Uterus (tissue), 4 donors: Measurements from ENCODE around the gene MAP2. TPM values are rescaled to one million over a fixed set of nuclear protein-coding genes. Genes with fewer than 3 reads are reported as not detected.

ENCODE experiments used
- DNase-seq, 2 donors: peaks; one replicate each; pipeline ENCODE4 v3.0.0-alpha.2; 2019 to 2020
- H3K27ac ChIP-seq, 2 donors: fragments of 200-600 bp; sonication (generic); 1 replicate in 1 of 2; 2 replicates in 1 of 2; pipeline ENCODE4 v1.5.1; 2016 to 2018
- H3K27me3 ChIP-seq, 2 donors: fragments of 200-600 bp; sonication (generic); one replicate each; pipeline ENCODE4 v1.5.1; 2018 to 2019; ENCODE audit warnings: control low read depth in 1 of 2
- H3K36me3 ChIP-seq, 2 donors: fragments of 200-600 bp; sonication (generic); one replicate each; pipeline ENCODE4 v1.5.1; 2019; ENCODE audit warnings: control low read depth in 1 of 2
- H3K4me1 ChIP-seq, 2 donors: fragments of 200-600 bp; sonication (generic); one replicate each; pipeline ENCODE4 v1.5.1; 2018 to 2019; ENCODE audit warnings: control low read depth in 1 of 2
- H3K4me3 ChIP-seq, 2 donors: fragments of 200-600 bp; sonication (generic); 1 replicate in 1 of 2; 2 replicates in 1 of 2; pipeline ENCODE4 v1.5.1; 2018 to 2019; ENCODE audit warnings: mild to moderate bottlenecking in 1 of 2
- H3K9me3 ChIP-seq, 2 donors: fragments of 200-600 bp; sonication (generic); one replicate each; pipeline ENCODE4 v1.5.1; 2019; ENCODE audit warnings: control low read depth in 1 of 2
- CTCF ChIP-seq, 4 experiments: fragments of 200-600 bp in 2 of 4; fragments of 450-650 bp in 2 of 4; sonication (generic) in 2 of 4; IDR thresholded peaks; one replicate each; pipeline ENCODE4 v1.5.1; 2016 to 2019; ENCODE audit warnings: antibody characterized with exemption in 4 of 4, mild to moderate bottlenecking in 2 of 4, moderate library complexity in 1 of 4
- POLR2A ChIP-seq, 2 donors: fragments of 450-650 bp; IDR thresholded peaks; one replicate each; pipeline ENCODE4 v1.6.1; 2016; ENCODE audit warnings: antibody characterized with exemption in 2 of 2, mild to moderate bottlenecking in 1 of 2, moderate library complexity in 1 of 2
- intact Hi-C: fragments of 100-400 bp; cut with DNase I; formaldehyde crosslinking; loops from one replicate; pipeline ENCODE4 v1.15.1; 2023; ENCODE audit warnings: low total_unique reads
- total RNA-seq, 4 donors: library from RNA; depleted of rRNA in 3 of 4; stranded (reverse); fragments of >200 nt in 3 of 4; gene quantifications; one replicate each; pipeline versions ENCODE4 v1.1.0 to v1.2.4, GENCODE V29; 2014 to 2023
- donor health status: DM: yes; HTN: yes; CAD: no.

MAP2 gene
- total RNA-seq, 4 donors from 2014 or later: 4.7 to 18.7 (median 7.6) TPM

DNA sequence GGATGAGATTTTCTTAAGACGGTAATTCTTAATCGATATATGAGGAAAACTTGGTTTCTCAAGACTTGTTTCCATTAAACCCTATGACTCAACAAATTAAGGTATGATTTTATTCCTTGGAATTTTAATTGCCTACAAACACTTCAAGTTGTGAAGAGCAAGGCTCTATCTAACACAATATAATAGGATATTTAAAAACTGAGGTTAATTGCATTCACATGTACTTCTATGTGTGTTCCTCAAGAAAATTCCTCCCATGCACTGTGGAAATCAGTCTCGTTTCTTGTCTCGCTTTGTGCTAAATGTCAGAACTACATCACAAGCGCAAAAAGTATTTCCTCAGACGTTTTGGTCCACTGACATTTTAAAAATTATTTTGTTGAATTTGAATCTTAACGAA lies 238.2 kb downstream of the MAP2 start:
- Histone ChIP-seq H3K27me3 (no peaks in the 10 kb centered on the region), H3K27ac (no peak overlapping the region), H3K9me3 (no peaks in the 10 kb centered on the region), H3K4me1 (no peaks in the 10 kb centered on the region), H3K4me3 (no peak overlapping the region), H3K36me3 (no peaks in the 10 kb centered on the region)
- intact Hi-C loops: no loop called here
- no peak for DNase-seq
- no peak for TF ChIP-seq POLR2A (IDR thresholded peaks at IDR 0.05)
- TF ChIP-seq CTCF (IDR thresholded peaks at IDR 0.05): no peak

DNA sequence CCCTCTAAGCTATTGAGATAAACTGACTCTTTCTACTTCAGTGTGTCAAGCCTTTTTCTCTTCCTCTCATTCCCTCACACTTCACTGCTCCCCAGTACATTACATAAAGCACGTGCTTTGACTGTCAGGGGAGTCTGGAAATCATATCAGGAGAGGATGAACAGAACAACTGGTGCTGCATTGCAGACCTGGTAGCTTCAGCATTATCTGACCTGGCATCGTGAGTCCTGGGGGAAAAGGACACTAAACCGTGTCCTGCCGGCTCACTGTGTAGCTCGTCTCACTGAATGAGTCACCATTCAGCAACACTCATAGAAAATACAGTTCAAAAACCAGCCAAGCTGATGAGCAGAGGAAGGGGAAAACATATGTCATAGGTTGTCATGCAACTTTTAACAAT lies 239.3 kb downstream of the MAP2 start:
- DNase-seq: no peak
- Histone ChIP-seq H3K4me1 (no peaks in the 10 kb centered on the region), H3K27ac (no peak overlapping the region), H3K9me3 (no peaks in the 10 kb centered on the region), H3K4me3 (no peak overlapping the region), H3K36me3 (no peaks in the 10 kb centered on the region), H3K27me3 (no peaks in the 10 kb centered on the region)
- no peak for TF ChIP-seq POLR2A (IDR thresholded peaks at IDR 0.05)
- TF ChIP-seq CTCF (IDR thresholded peaks at IDR 0.05): no peak
- intact Hi-C loops: no loop called here

- H3K27ac ChIP-seq: no peak overlapping the region
- intact Hi-C loops: no loop called here
- H3K4me1 ChIP-seq: no peaks in the 10 kb centered on the region
- TF ChIP-seq POLR2A (IDR thresholded peaks at IDR 0.05) (no peak), CTCF (IDR thresholded peaks at IDR 0.05) (no peak)
- H3K9me3 ChIP-seq: no peaks in the 10 kb centered on the region
- DNase-seq: no peak
- no peaks in the 10 kb centered on the region for H3K36me3 ChIP-seq
- H3K27me3 ChIP-seq: no peaks in the 10 kb centered on the region
- H3K4me3 ChIP-seq: no peak overlapping the region
Measured at GRCh38 chr2:209663656-209664055, 239.8 kb downstream of the MAP2 start.

- intact Hi-C loops: no loop called here
- TF ChIP-seq CTCF (IDR thresholded peaks at IDR 0.05) (no peak), POLR2A (IDR thresholded peaks at IDR 0.05) (no peak)
Measured at GRCh38 chr2:209666296-209666695, 242.4 kb downstream of the MAP2 start.

DNA sequence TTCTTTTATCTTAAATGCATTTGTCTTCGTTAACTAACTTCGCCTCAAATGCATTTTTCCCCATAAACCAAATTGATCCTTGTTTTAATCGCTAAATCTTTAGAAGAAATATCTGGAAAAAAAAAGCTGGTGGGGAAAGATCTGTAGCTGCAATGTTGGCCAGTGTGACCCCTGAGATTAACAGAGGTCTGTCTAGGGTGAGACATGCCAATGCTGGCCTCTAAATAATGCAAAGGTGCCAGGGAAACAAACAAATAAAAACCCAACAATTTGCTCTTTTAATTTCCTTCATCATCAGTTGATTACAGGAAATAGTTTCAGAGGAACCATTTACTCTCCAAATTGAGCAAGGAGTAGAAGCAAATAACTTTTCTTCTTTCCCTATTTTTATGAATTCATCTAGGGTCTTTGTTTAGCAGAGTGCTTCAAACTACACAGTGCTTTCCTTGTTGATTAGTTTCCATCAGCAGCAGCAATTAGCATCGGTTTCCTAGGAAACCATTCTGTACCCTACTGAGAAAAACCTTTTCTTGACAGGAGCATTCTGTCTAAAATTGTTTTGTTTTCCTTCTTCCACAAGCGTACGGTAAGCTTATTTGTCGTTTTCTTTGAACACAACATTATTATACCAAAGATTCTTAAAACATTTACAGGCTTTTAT lies 247.3 kb downstream of the MAP2 start:
- no peaks in the 10 kb centered on the region for H3K36me3 ChIP-seq
- TF ChIP-seq CTCF (IDR thresholded peaks at IDR 0.05) (no peak), POLR2A (IDR thresholded peaks at IDR 0.05) (no peak)
- H3K4me1 ChIP-seq: no peaks in the 10 kb centered on the region
- no peak for DNase-seq
- no peaks in the 10 kb centered on the region for H3K27me3 ChIP-seq
- H3K4me3 ChIP-seq: no peak overlapping the region
- H3K9me3 ChIP-seq: no peaks in the 10 kb centered on the region
- H3K27ac ChIP-seq: no peak overlapping the region
- intact Hi-C loops: no loop called here

More at GRCh38 chr2:209666296-209666695, 242.4 kb downstream of the MAP2 start:
- DNase-seq: no peak
- H3K4me1 ChIP-seq: no peaks in the 10 kb centered on the region
- no peaks in the 10 kb centered on the region for H3K36me3 ChIP-seq
- H3K27ac ChIP-seq: no peak overlapping the region
- no peaks in the 10 kb centered on the region for H3K9me3 ChIP-seq
- H3K27me3 ChIP-seq: no peaks in the 10 kb centered on the region
- H3K4me3 ChIP-seq: no peak overlapping the region
